A549 (cell line): ENCODE data around the gene TPPP3. TPM values are rescaled to one million over a fixed set of nuclear protein-coding genes. Genes with fewer than 3 reads are reported as not detected.

ENCODE experiments used
- ATAC-seq, 2 experiments: fragments of 200-7000 bp in 1 of 2; fragments of >200 bp in 1 of 2; cut with Nextera tagmentation in 1 of 2; cut with Tn5 transposase in 1 of 2; 3 replicates each; pipeline versions ENCODE4 v1.8.0 to v1.9.1; 2018 to 2020; ENCODE audit warnings: mild to moderate bottlenecking in 1 of 2, moderate library complexity in 1 of 2
- CTCF ChIA-PET: fragments of 300-600 bp; sonication (Branson Sonifier 250); formaldehyde crosslinking; extraction: SDS; loops from one replicate; lab custom pipeline; 2021; ENCODE audit warnings: antibody characterized with exemption, inconsistent platforms; lab: Yijun Ruan, JAX
- POLR2A ChIA-PET: fragments of 350-600 bp; formaldehyde crosslinking; extraction: SDS; loops from one replicate; lab custom pipeline; 2021; ENCODE audit warnings: antibody characterized with exemption, inconsistent platforms; lab: Yijun Ruan, JAX
- DNase-seq, 2 experiments: peaks; one replicate each; pipeline versions ENCODE4 v3.0.0 to v3.0.0-alpha.2; 2011 to 2016; ENCODE audit warnings: low read depth in 1 of 2, low spot score in 1 of 2
- FAIRE-seq: peaks from 2 replicates; lab custom pipeline; 2011; peaks lifted over from hg19 to GRCh38; lab: Jason Lieb, UNC
- H3K27ac ChIP-seq, 2 experiments: fragments of >200 bp; sonication (Bioruptor Twin); formaldehyde crosslinking; 3 replicates each; pipeline ENCODE4 v1.5.1; 2016 to 2017
- H3K4me1 ChIP-seq: fragments of >200 bp; sonication (Bioruptor Twin); formaldehyde crosslinking; 3 replicates; pipeline ENCODE4 v1.6.1; 2016
- H3K4me2 ChIP-seq: fragments of >200 bp; sonication (Bioruptor Twin); formaldehyde crosslinking; 3 replicates; pipeline ENCODE4 v1.6.1; 2016
- H3K4me3 ChIP-seq: fragments of >200 bp; sonication (Bioruptor Twin); formaldehyde crosslinking; 3 replicates; pipeline ENCODE4 v1.5.1; 2016
- H3K9me3 ChIP-seq: fragments of >200 bp; sonication (Bioruptor Twin); formaldehyde crosslinking; 3 replicates; pipeline ENCODE4 v1.6.1; 2016
- ATOH8 ChIP-seq: fragments of 250-450 bp; sonication (Bioruptor Pico); IDR thresholded peaks from 2 replicates; pipeline ENCODE4 v1.5.0; 2020; ENCODE audit warnings: low read depth, mild to moderate bottlenecking, moderate library complexity
- BHLHE40 ChIP-seq: IDR thresholded peaks from 2 replicates; pipeline ENCODE4 v1.6.1; 2012; ENCODE audit warnings: low read depth, low read length, inconsistent platforms
- CBX2 ChIP-seq: fragments of 200-600 bp; sonication (generic); IDR thresholded peaks from 2 replicates; pipeline ENCODE4 v1.6.1; 2016; ENCODE audit warnings: low read depth, mild to moderate bottlenecking, borderline replicate concordance
- CBX8 ChIP-seq: fragments of 200-600 bp; sonication (generic); IDR thresholded peaks from 2 replicates; pipeline ENCODE4 v1.6.1; 2016
- CEBPB ChIP-seq, 2 experiments: fragments of >200 bp in 1 of 2; sonication (Bioruptor Twin) in 1 of 2; formaldehyde crosslinking in 1 of 2; IDR thresholded peaks; 2 replicates each; pipeline ENCODE4 v1.6.1; 2012 to 2016
- CHD2 ChIP-seq: fragments of 150-350 bp; IDR thresholded peaks from 2 replicates; pipeline ENCODE4 v1.6.1; 2014; ENCODE audit warnings: low read length; ENCODE audit not compliant: partially characterized antibody
- CHD4 ChIP-seq: fragments of 200-600 bp; sonication (generic); IDR thresholded peaks from 2 replicates; pipeline ENCODE4 v1.6.1; 2016; ENCODE audit warnings: antibody characterized with exemption, mild to moderate bottlenecking, borderline replicate concordance
- CTCF ChIP-seq: fragments of >200 bp; sonication (Bioruptor Twin); formaldehyde crosslinking; IDR thresholded peaks from 3 replicates; pipeline ENCODE4 v1.5.1; 2016
- EHF ChIP-seq: fragments of 250-450 bp; sonication (Bioruptor Pico); IDR thresholded peaks from 2 replicates; pipeline ENCODE4 v1.5.0; 2020; ENCODE audit warnings: mild to moderate bottlenecking
- ELK1 ChIP-seq: fragments of 150-350 bp; IDR thresholded peaks from 2 replicates; pipeline ENCODE4 v1.6.1; 2014; ENCODE audit warnings: low read depth, mild to moderate bottlenecking, low read length
- FOSL2 ChIP-seq, 2 experiments: fragments of 450-650 bp in 1 of 2; fragments of >200 bp in 1 of 2; sonication (Bioruptor Twin) in 1 of 2; formaldehyde crosslinking; IDR thresholded peaks; 2 replicates each; pipeline versions ENCODE4 v1.5.0 to v1.6.1; 2016 to 2020; ENCODE audit warnings: mild to moderate bottlenecking in 1 of 2, moderate library complexity in 1 of 2
- GATA3 ChIP-seq: IDR thresholded peaks from 2 replicates; pipeline ENCODE4 v1.6.1; 2012; ENCODE audit warnings: borderline replicate concordance
- HDAC2 ChIP-seq: fragments of 200-600 bp; sonication (generic); IDR thresholded peaks from 2 replicates; pipeline ENCODE4 v1.6.1; 2016
- HEYL ChIP-seq: fragments of 250-450 bp; sonication (Bioruptor Pico); IDR thresholded peaks from 2 replicates; pipeline ENCODE4 v1.8.0; 2021; ENCODE audit warnings: mild to moderate bottlenecking, moderate library complexity
- HOXA7 ChIP-seq: fragments of 250-450 bp; sonication (Bioruptor Pico); IDR thresholded peaks from 2 replicates; pipeline ENCODE4 v1.5.0; 2020; ENCODE audit warnings: mild to moderate bottlenecking, moderate library complexity
- HOXB5 ChIP-seq: fragments of 250-450 bp; sonication (Bioruptor Pico); IDR thresholded peaks from 2 replicates; pipeline ENCODE4 v1.5.0; 2020; ENCODE audit warnings: mild to moderate bottlenecking, moderate library complexity
- MAFK ChIP-seq: fragments of 450-650 bp; IDR thresholded peaks from 2 replicates; pipeline ENCODE4 v1.6.1; 2014; ENCODE audit not compliant: partially characterized antibody
- PHF8 ChIP-seq: fragments of 200-600 bp; sonication (generic); IDR thresholded peaks from 2 replicates; pipeline ENCODE4 v1.6.1; 2016; ENCODE audit warnings: low read depth, mild to moderate bottlenecking, antibody characterized with exemption, moderate library complexity, borderline replicate concordance
- POLR2A ChIP-seq: IDR thresholded peaks from 2 replicates; pipeline ENCODE4 v1.6.1; 2012; ENCODE audit warnings: mild to moderate bottlenecking, low read length
- POLR2AphosphoS2 ChIP-seq: conservative IDR thresholded peaks from 2 replicates; pipeline ENCODE4 v1.6.1; 2012; ENCODE audit warnings: low read length, improper control_type of control experiment, inconsistent platforms
- RAD21 ChIP-seq, 2 experiments: fragments of >200 bp in 1 of 2; sonication (Bioruptor Twin) in 1 of 2; formaldehyde crosslinking in 1 of 2; IDR thresholded peaks in 1 of 2; conservative IDR thresholded peaks in 1 of 2; 2 replicates in 1 of 2; 3 replicates in 1 of 2; pipeline ENCODE4 v1.6.1; 2012 to 2018; ENCODE audit warnings: inconsistent platforms in 1 of 2
- RCOR1 ChIP-seq: fragments of 150-350 bp; IDR thresholded peaks from 2 replicates; pipeline ENCODE4 v1.6.1; 2014; ENCODE audit warnings: antibody characterized with exemption, low read length, low read depth
- RFX5 ChIP-seq: fragments of 450-650 bp; IDR thresholded peaks from 2 replicates; pipeline ENCODE4 v1.7.1; 2014; ENCODE audit warnings: antibody characterized with exemption, mild to moderate bottlenecking, moderate library complexity
- RNF2 ChIP-seq: fragments of 200-600 bp; sonication (generic); IDR thresholded peaks from 2 replicates; pipeline ENCODE4 v1.6.1; 2016; ENCODE audit warnings: low read depth, mild to moderate bottlenecking, antibody characterized with exemption, moderate library complexity, borderline replicate concordance
- SMC3 ChIP-seq: fragments of >200 bp; sonication (Bioruptor Twin); formaldehyde crosslinking; IDR thresholded peaks from 3 replicates; pipeline ENCODE4 v1.6.1; 2018; ENCODE audit warnings: inconsistent platforms
- TFCP2L1 ChIP-seq: fragments of 250-450 bp; sonication (Bioruptor Pico); IDR thresholded peaks from 2 replicates; pipeline ENCODE4 v1.5.0; 2021; ENCODE audit warnings: mild to moderate bottlenecking
- TP53 ChIP-seq: fragments of 250-450 bp; sonication (Bioruptor Pico); IDR thresholded peaks from 2 replicates; pipeline ENCODE4 v1.5.0; 2021; ENCODE audit warnings: mild to moderate bottlenecking, moderate library complexity
- ZC3H11A ChIP-seq: fragments of 450-650 bp; IDR thresholded peaks from 2 replicates; pipeline ENCODE4 v1.6.1; 2014; ENCODE audit warnings: antibody characterized with exemption, mild to moderate bottlenecking
- ZFP36 ChIP-seq: fragments of 450-650 bp; IDR thresholded peaks from 2 replicates; pipeline ENCODE4 v1.6.1; 2014; ENCODE audit warnings: borderline replicate concordance; ENCODE audit not compliant: partially characterized antibody
- ZNF302 ChIP-seq: fragments of 250-450 bp; sonication (Bioruptor Pico); IDR thresholded peaks from 2 replicates; pipeline ENCODE4 v1.9.0; 2021; ENCODE audit warnings: inconsistent platforms, mild to moderate bottlenecking, moderate library complexity
- WGBS: methylation state at CpG from one replicate; pipeline ENCODE4 v1.1.6; 2017; ENCODE audit errors: missing lambda C conversion rate; 5-methylcytosine and 5-hydroxymethylcytosine counted together
- polyA plus RNA-seq, 4 experiments: library from polyadenylated mRNA; depleted of rRNA in 3 of 4; stranded (reverse); fragments of >200 nt; fragmentation: RNase III in 1 of 4; extraction: RNeasy Plus Mini Kit Qiagen cat#74134 plus additional on column Dnase treatment in 1 of 4; gene quantifications; 2 replicates in 3 of 4; 3 replicates in 1 of 4; pipeline ENCODE4 v1.2.3, GENCODE V29; 2011 to 2017

The TPPP3 gene
- polyA plus RNA-seq, 2 of the 4 experiments (the other 2 are of a cell fraction): 9.4 to 10.9 TPM

- no peak for TF ChIP-seq ZFP36
- no peak for TF ChIP-seq HOXA7 (CRISPR knock-in tag)
- no peak for TF ChIP-seq CEBPB (IDR thresholded peaks at IDR 0.05)
- TF ChIP-seq ELK1: no peak
- no peak for TF ChIP-seq RFX5
- no peak for TF ChIP-seq BHLHE40
- TF ChIP-seq RAD21 (conservative IDR thresholded peaks at IDR 0.05 in 1 of 2, IDR thresholded peaks at IDR 0.05 in 1 of 2): peak; percentile 27 to 35; a peak in 2 of 5 replicates
- TF ChIP-seq TP53 (CRISPR knock-in tag): no peak
- TF ChIP-seq FOSL2 (IDR thresholded peaks at IDR 0.05): no peak
- no peak for TF ChIP-seq FOSL2 (CRISPR knock-in tag; IDR thresholded peaks at IDR 0.05)
- no peak for TF ChIP-seq HEYL (CRISPR knock-in tag)
- peak; percentile 34; the same call in 1 of the 3 replicates for TF ChIP-seq SMC3
- TF ChIP-seq HDAC2: no peak
- TF ChIP-seq CBX8: no peak
- no peak for TF ChIP-seq RCOR1
- no peak for TF ChIP-seq HOXB5 (CRISPR knock-in tag)
- TF ChIP-seq CTCF: peak; percentile 54
- FAIRE-seq: no peak
Observed at GRCh38 chr16:67349172-67349571, 44.1 kb downstream of the TPPP3 start.

GRCh38 chr16:67346341-67346740, 47.0 kb downstream of the TPPP3 start:
- peaks cover 20% of the 10 kb centered on the region for H3K4me1 ChIP-seq
- ChIA-PET CTCF (interaction anchor here (0.7 to 1.6 kb wide), 6 partner anchors 14 to 135 kb away, joined by 3 to 10 read pairs (median 4); partner anchors contain the start of genes ATP6V0D1, KCTD19 and LRRC36), POLR2A (no interaction called here)
- ATAC-seq: peak in 1 of 2 experiments; percentile 48; a peak in 3 of 6 replicates
- DNase-seq: peak in 1 of 2 experiments; percentile 61
- WGBS: 45% methylated on average over 3 of the region's 3 CpGs
- H3K4me3 ChIP-seq: no peak overlapping the region
- FAIRE-seq: no peak
- H3K27ac ChIP-seq: no peak overlapping the region
- TF ChIP-seq MAFK: no peak
- no peak for TF ChIP-seq CHD2
- no peak for TF ChIP-seq FOSL2 (IDR thresholded peaks at IDR 0.05)
- TF ChIP-seq FOSL2 (CRISPR knock-in tag; IDR thresholded peaks at IDR 0.05): peak; percentile 35; the same call in 1 of the 2 replicates
- peak; percentile 74 for TF ChIP-seq GATA3
- no peaks in the 10 kb centered on the region for H3K9me3 ChIP-seq
- peak overlapping the region; percentile 49 for H3K4me2 ChIP-seq

More at GRCh38 chr16:67349172-67349571, 44.1 kb downstream of the TPPP3 start:
- no peak overlapping the region for H3K27ac ChIP-seq
- H3K4me1 ChIP-seq: peaks cover 20% of the 10 kb centered on the region
- H3K9me3 ChIP-seq: no peaks in the 10 kb centered on the region
- ChIA-PET CTCF (interaction anchor here (0.6 to 3.9 kb wide), 8 partner anchors 10 to 301 kb away, joined by 3 to 23 read pairs (median 3); partner anchors contain the start of genes KCTD19, LRRC36 and ZDHHC1), POLR2A (no interaction called here)
- ATAC-seq (peak; percentile 62 to 88; a peak in 3 of 6 replicates), DNase-seq (peak in 1 of 2 experiments; percentile 41)
- no peak overlapping the region for H3K4me3 ChIP-seq
- no peak overlapping the region for H3K4me2 ChIP-seq

- 86% methylated on average over 1 of the region's 1 CpG for WGBS
- ChIA-PET POLR2A (interaction anchor here (0.5 to 0.6 kb wide), 2 partner anchors 10 to 565 kb away, joined by 3 read pairs; no protein-coding TSS in a partner anchor), CTCF (interaction anchor here (0.8 to 2.0 kb wide), 8 partner anchors 10 to 85 kb away, joined by 3 to 9 read pairs (median 4); partner anchors contain the start of genes KCTD19 and LRRC36)
- FAIRE-seq (no peak), ATAC-seq (no peak), DNase-seq (no peak)
- Histone ChIP-seq H3K4me3 (no peak overlapping the region), H3K27ac (no peak overlapping the region), H3K4me1 (peaks cover 20% of the 10 kb centered on the region), H3K4me2 (no peak overlapping the region), H3K9me3 (no peaks in the 10 kb centered on the region)
- TF ChIP-seq HEYL (CRISPR knock-in tag) (no peak), TFCP2L1 (CRISPR knock-in tag) (no peak), FOSL2 (IDR thresholded peaks at IDR 0.05) (no peak), FOSL2 (CRISPR knock-in tag; IDR thresholded peaks at IDR 0.05) (no peak), ELK1 (no peak), ATOH8 (CRISPR knock-in tag) (no peak), CHD4 (no peak), RAD21 (conservative IDR thresholded peaks at IDR 0.05 in 1 of 2, IDR thresholded peaks at IDR 0.05 in 1 of 2) (no peak), ZNF302 (CRISPR knock-in tag) (no peak), POLR2AphosphoS2 (no peak), HDAC2 (no peak), ZC3H11A (no peak), CBX2 (no peak), RCOR1 (no peak), POLR2A (no peak), RNF2 (no peak), EHF (CRISPR knock-in tag) (no peak), PHF8 (no peak)
Observed at GRCh38 chr16:67345401-67345800, 47.9 kb downstream of the TPPP3 start.
